GM11168 (cell line): ENCODE data around the gene ENOX1.

ENCODE experiments used
- in situ Hi-C: fragments of 300-500 bp; cut with MboI; formaldehyde crosslinking; loops from one replicate; pipeline ENCODE4 v1.12.0; 2022; ENCODE audit warnings: low sequenced_read_pairs; ENCODE audit not compliant: unreplicated experiment

Gene ENOX1

GRCh38 chr13:43684963-43685725 is 101.6 kb downstream of the ENOX1 start:
- in situ Hi-C loops = no loop called here

- in situ Hi-C loops = no loop called here
Observed at GRCh38 chr13:43682701-43683100, 104.1 kb downstream of the ENOX1 start.

- in situ Hi-C loops = no loop called here
Observed at GRCh38 chr13:43676320-43676719, 110.5 kb downstream of the ENOX1 start.

- in situ Hi-C loops = no loop called here
Observed at GRCh38 chr13:43675577-43675976, 111.2 kb downstream of the ENOX1 start.

GRCh38 chr13:43669964-43670363 is 116.8 kb downstream of the ENOX1 start:
- in situ Hi-C loops = no loop called here

GRCh38 chr13:43669101-43669500 is 117.7 kb downstream of the ENOX1 start:
- in situ Hi-C loops = no loop called here

GRCh38 chr13:43666403-43666802 is 120.4 kb downstream of the ENOX1 start:
- in situ Hi-C loops = no loop called here

- in situ Hi-C loops = no loop called here
Observed at GRCh38 chr13:43665388-43665787, 121.4 kb downstream of the ENOX1 start.

- in situ Hi-C loops = no loop called here
Observed at GRCh38 chr13:43664700-43665191, 122.0 kb downstream of the ENOX1 start.

GRCh38 chr13:43663474-43664090 is 123.2 kb downstream of the ENOX1 start:
- in situ Hi-C loops = no loop called here

- in situ Hi-C loops = no loop called here
Observed at GRCh38 chr13:43662976-43663375, 123.8 kb downstream of the ENOX1 start.

- in situ Hi-C loops = no loop called here
Observed at GRCh38 chr13:43661161-43661830, 125.5 kb downstream of the ENOX1 start.

- in situ Hi-C loops = no loop called here
Observed at GRCh38 chr13:43657485-43657884, 129.3 kb downstream of the ENOX1 start.

- in situ Hi-C loops = no loop called here
Observed at GRCh38 chr13:43653980-43654379, 132.8 kb downstream of the ENOX1 start.

GRCh38 chr13:43653395-43653794 is 133.4 kb downstream of the ENOX1 start:
- in situ Hi-C loops = no loop called here

GRCh38 chr13:43652760-43653159 is 134.0 kb downstream of the ENOX1 start:
- in situ Hi-C loops = no loop called here

GRCh38 chr13:43650882-43651281 is 135.9 kb downstream of the ENOX1 start:
- in situ Hi-C loops = no loop called here

GRCh38 chr13:43648733-43649132 is 138.0 kb downstream of the ENOX1 start:
- in situ Hi-C loops = no loop called here

- in situ Hi-C loops = no loop called here
Observed at GRCh38 chr13:43647471-43647870, 139.3 kb downstream of the ENOX1 start.

GRCh38 chr13:43640476-43640875 is 146.3 kb downstream of the ENOX1 start:
- in situ Hi-C loops = no loop called here

- in situ Hi-C loops = no loop called here
Observed at GRCh38 chr13:43631106-43631505, 155.7 kb downstream of the ENOX1 start.
